Hypothalamus (tissue), 51 donors: ENCODE data around the gene PDGFC.
A peak's percentile ranks its signal among the peaks of the same experiment; 100 is the strongest.
"Not testable (repeated sequence)": the region's sequence is repeated elsewhere in the genome, so short reads cannot be mapped to it uniquely, and the experiment has no call there.

Experiments
- DNase-seq, 51 donors: peaks; one replicate each; lab custom pipeline; 2025; lab: John Stamatoyannopoulos, UW

Gene PDGFC

DNA sequence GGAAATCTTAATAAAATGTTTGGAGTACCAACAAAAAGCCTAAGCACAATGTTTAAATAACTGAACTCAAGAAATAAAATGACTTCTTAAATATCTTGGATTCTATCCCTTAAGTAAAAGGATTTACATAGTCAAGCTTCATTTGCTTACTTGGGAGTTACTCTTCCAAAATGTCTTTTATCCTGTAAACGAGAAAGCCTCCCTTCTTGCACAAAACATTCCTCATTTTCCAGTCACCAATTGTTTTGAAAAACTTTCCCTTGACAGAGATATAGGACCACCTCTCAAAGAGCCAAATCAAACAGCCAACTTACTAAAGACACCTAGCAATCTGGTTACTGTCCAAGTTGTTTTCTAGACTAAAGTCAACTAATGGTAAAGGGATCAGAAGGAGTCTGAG, 18.6 kb downstream of the PDGFC start:
- no peak for DNase-seq

DNA sequence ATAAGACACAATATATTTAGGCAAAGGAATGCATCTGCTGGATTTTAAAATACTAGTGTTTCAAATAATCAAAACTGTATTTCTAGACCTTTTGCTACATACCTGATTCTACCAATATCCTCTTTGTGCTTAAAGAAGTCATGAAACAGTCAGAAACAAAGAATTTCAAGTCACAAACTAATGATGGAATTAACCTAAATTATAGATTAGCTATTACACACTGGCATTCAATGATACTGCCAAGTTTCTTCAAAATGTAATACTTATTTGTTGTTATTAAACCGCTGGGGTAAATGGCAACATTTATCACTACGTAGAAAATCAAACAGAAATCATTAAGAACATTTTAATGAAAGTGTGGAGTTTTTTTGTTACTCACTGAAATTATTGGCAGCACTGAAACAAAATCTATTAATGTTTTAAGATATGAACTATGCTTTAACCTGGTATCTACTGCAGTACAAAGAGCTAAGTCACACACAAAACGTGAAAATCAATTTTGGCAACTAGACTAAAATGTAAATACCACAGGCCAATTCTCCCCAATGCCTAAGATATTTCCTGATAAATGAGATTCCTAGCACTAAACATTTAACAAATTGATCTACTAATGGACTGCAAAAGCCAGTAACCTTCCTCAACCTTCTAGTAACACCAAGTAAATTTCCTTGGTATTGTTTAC, 19.4 kb downstream of the PDGFC start:
- DNase-seq: no peak

DNA sequence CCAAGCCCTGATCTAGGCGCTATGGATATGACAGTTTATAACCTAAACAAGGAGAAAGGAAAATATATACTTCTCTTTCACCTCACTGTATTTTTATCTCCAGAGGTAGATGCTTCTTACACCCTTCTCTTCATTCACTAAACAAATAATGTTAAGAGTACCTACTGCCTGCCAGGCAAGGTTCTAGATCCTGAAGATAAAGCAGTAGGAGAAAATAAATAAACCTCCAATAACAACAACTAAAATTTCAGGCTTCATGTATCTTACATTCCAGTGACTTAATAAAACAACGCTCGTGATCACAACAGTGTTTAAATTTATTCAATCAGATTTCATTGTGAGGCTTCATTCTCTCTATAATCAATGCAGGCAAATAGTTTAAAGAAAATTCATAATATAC, 20.7 kb downstream of the PDGFC start:
- no peak for DNase-seq

DNA sequence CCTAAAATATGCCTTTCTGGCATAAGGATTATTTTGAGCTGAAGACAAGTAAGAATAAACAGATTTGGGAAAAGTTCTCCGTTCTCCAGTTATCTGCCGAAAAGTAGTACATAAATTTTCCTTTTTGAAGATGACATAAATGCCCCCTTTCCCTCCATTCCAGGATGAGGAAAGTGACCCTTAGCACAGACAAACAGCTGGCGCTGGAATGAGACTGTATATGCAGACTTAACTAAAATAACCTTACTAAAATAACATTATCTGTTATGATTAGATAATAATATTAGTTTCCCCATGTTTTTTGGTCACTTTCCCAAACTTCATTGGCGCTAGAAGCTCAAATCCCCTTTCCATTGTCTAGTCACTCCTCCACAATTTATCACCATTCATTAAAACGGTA, 21.5 kb downstream of the PDGFC start:
- no peak for DNase-seq

DNA sequence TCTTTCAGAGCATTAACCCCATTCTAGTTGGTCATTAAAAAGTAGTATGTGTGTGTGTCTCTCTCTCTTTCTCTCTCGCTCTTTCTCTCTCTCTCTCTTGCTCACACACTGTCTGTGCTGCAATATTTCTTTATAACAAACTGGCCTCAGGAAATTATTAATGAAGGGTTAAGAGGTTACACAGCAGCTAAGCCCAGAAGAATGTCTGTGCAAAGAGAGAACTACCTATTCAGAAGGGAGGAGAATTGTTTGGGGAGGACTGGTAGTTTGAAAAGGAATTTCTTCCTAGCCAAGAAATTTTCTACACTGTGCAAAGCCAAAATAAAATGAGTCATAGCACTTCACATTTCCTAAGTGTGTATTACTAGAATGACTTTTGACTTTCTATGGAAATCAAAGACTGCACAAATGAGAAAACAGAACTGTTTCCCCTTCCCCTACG, 22.2 kb downstream of the PDGFC start:
- no peak for DNase-seq

DNA sequence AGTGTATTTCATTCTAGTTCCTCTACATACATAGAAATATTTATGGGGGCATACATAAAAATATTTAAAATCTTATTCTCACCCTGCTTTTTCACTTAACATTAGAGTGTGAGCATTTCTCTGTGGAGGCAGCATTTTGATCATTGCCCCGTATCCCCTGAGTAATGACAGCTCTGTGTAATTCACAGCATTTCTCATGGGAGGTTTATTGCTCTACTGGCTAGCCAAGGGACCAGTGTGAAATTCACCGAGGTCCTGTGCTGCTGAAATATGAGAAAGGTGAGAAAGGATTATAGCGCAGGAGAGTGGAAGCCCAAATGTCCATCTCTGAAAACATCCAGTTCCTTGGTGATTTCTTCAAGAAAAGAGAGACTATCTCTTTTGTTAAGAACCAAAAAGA, 22.9 kb downstream of the PDGFC start:
- no peak for DNase-seq

DNA sequence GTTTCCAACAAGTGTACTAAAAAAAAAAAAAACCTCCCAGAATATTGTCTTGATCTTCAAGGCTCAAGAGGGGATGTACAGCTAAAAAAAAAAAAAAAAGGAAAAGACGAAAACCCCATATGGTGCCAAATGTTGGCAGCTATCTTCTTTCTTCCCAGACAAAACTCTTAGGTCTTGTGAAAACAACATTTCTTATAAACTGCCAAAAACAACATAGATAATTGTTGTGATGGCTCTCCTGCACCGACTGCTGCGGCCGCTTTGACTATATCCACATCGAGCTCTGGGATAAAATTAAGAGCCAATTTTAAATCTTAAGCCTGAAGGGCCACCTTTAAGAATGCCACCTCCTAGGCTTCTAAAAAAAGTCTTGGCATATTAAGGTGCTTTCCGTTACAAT, 23.5 kb downstream of the PDGFC start:
- no peak for DNase-seq

DNA sequence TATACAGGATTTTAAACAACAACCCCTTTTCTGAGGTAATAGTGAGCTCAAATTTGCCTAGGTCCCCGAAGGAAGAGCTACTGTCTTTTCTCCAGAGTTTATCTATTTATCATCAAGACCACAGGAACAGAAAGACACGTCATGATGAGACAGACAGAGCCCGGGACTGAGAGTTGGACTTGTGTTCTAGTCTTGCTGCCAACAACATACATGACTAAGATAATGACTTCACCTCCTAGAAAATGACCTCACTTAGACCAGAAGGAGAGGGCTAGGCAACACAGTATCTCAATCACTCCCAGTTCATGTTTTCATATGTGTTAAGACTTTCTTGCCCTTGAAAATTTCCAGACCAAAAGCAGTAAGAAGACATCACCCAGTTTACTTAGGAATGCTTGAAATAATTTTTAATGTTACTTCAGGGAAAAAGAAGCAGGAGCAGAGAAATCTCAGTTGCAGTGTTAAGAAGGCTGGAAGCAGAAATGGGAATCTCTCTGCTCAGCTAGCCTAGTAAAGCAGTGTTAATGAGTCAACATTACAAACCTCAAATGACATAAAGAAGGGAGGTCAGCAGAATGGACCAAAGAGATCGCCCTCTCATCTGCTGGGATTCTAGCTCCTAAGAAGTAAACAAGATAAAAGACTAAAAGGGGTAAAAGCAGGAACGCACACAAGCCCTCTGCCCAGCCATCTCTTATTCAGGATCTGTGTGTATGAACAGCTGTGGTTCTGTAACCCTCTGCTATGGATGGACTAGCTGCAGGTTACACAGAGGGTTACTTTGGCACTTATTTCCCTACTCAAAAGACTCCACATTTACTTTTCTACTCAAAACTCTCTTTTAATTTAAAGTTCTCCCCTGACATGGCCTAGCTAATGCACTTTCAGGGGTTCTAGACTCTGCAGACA, 24.8 kb downstream of the PDGFC start:
- DNase-seq: peak in 1 of 51 donors; percentile 5

DNA sequence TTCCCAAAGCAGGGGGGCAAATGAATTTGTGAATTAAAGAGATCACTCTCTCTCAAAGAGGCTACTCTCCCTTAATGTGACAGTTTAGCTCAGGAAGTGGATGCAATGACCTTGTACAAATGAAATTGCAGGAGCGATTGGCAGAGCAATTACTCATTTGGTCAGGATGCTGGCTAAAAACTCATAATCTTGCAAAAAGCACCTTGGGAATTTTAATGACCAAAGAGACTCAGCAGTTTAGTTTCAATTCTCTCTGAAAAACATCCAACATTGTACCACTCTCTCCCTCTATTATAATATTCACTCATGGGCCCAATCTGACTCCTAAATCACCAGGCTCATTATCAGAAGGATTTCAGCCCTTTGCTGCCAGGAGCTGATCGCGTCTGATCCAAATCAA, 26.1 kb downstream of the PDGFC start:
- peak in 1 of 51 donors; percentile 16 for DNase-seq

DNA sequence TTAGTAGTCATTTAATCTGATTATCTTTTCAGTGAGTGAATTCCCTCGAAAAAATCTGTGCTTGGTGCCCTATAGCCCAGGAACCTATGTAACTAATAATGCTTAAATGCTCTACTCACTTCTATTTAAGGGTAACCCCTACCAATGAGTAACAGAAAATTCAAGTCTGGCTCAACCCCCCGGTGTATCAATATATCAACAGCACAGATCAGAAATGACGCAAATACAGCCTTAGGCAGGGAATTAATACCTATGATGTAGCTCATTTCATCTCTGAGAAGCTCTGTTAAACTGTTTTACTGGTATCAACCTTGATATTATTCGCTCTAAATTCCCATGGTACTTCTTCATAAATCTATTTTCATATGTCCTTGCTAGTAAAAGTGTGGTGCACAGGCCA, 28.6 kb downstream of the PDGFC start:
- no peak for DNase-seq

DNA sequence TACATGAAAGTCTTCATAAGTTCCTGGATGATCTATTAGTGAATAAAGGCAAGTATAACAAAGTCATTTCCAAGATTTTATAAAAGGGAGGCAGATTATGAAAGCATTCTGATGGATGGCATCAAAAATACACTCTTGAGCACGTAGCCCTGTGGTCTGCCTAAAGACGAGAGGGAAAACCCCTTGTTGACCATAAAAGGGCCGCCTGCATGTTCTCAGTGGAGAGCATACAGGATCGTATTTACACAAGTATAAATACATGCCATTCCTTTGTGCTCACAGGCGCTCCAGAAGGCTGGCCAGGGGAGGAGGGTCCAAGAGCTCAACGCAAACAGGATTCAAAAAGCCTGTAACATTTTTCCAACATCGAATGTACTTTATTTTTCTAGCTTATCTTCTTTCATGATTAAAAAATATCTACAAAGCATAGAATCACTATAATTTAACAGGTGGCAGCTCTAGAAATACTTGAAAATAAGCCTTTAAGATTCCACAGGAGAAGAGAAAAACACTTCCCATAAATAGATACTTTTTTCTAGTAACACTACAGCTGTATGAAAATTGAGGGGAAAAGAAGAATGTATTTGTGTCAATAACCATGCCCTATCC, 29.6 kb downstream of the PDGFC start:
- peak in 1 of 51 donors; percentile 9 for DNase-seq

DNA sequence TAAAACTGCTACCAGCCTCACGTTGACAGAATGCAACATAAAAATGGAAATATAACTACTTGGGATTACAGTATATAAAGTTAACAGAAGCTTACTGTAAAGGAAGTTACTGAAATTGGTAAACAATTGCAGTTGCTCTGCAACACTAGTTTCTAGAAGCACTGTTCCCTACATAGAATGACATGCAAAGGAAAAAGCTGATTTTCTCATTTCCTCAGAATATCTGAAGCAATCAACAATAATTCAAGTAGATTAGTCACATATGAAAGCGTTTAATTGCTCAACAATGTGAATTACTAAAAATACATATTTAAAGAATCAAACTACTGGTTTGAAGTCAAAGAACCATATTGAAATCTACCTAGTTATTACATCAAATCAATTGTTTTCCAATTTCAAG, 31.8 kb downstream of the PDGFC start:
- DNase-seq: no peak

DNA sequence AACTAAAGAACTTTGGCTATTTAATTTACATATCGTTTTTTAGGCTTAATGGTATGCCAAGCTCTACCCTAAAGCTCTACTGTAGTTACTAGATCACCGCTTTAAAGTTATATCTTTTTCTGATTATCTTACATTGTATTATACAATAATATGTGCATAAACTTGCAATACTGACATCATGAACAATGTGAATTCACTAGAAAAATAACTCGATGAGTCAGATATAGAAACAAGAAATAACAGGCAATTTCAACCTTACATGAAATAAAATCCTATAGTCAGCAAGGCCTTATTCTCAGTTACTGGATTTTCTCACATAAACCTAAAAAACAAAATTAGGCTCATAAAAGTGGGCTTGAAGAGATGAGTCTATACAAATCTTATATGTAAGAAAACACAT, 32.5 kb downstream of the PDGFC start:
- DNase-seq: no peak

DNA sequence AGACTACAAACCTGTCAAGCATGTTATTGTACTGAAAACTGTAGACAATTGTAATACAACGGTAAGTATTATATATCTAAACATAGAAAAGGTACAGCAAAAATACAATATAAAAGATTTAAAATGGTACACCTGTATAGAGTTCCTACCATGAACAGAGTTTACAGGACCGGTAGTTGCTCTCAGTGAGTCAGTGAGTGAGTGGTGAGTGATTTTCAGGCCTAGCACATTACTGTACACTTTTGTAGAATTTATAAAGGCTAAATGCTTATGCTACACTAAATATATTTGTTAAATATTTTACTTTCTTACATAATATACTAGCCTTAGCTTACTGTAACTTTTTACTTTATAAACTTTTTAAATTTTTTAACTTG, 37.4 kb downstream of the PDGFC start:
- DNase-seq: no peak

DNA sequence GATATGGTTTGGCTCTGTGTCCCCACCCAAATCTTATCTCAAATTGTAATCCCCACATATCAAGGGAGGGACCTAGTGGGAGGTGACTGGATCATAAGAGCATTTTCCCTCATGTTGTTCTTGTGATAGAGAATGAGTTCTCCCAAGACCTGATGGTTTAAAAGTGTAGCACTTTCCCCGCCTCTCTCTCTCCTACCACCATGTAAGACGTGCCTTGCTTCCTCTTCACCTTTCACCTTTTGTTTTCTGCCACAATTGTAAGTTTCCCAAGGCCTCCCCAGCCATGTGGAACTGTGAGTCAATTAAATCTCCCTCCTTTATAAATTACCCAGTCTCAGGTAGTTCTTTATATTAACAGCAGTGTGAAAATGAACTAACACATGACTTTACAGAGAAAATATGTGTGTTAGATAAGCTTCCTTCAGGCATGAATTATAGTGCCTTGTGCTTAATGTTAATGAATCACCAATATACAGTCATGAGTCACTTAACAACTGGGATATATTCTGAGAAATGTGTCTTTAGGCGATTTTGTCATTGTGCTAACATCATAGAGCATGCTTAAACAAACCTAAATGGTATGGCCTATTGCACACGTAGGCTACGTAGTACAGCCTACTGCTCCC, 37.9 kb downstream of the PDGFC start:
- DNase-seq: no peak

DNA sequence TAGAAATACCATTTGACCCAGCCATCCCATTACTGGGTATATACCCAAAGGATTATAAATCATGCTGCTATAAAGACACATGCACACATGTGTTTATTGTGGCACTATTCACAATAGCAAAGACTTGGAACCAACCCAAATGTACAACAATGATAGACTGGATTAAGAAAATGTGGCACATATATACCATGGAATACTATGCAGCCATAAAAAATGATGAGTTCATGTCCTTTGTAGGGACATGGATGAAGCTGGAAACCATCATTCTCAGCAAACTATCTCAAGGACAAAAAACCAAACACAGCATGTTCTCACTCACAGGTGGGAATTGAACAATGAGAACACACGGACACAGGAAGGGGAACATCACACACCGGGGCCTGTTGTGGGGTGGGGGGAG, 39.2 kb downstream of the PDGFC start:
- not testable (repeated sequence) for DNase-seq

DNA sequence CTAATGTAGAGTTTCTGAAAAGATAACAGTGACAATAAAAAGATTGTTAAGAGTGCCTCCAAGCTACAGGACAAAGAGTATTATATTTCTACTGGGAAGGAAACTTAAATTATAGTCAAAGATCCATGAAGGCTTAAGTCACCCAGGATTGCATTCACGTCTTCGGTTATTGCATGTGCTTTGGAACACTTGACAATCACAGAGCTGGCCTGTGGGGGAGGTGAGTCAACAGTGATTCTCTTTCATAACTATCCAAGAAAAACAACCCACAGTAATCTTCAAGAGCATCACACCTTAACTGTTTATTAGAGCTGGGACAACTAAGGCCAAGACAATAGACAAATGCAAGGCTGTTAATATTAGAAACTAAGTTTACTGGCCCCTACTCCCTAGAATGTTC, 40.3 kb downstream of the PDGFC start:
- DNase-seq: no peak

DNA sequence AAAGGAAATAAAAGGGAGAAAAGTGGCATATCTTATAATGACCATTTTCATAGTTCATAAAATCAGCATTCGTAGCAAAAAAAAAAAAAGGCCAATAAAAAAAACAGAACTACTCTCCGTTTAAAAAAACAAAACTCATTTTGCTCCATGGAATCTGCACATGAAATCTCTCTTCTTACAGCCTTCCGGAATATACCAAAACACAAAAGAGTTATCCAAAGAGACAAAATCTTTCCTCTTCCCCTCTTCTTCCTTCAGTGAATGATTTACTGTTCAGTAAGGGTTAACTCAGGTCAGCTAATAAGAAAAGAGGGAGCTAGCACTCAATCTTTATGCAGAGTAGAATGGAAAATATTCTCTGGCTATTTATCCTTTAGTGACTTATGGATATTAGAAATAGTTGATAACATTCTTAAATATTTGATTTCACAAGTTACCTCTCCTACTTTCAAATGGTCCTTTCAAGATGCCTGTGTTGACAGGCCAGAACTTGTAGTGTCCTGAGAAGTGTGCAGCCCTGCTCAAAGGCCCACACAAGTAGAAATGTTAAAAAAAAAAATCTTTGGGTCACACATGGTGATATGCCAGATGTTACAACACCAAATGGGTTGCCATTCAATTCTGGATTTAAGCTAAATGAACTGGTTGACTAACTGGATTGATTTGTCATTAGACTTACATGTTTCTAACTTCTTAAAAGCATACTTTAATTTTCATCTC, 42.1 kb downstream of the PDGFC start:
- DNase-seq: no peak

DNA sequence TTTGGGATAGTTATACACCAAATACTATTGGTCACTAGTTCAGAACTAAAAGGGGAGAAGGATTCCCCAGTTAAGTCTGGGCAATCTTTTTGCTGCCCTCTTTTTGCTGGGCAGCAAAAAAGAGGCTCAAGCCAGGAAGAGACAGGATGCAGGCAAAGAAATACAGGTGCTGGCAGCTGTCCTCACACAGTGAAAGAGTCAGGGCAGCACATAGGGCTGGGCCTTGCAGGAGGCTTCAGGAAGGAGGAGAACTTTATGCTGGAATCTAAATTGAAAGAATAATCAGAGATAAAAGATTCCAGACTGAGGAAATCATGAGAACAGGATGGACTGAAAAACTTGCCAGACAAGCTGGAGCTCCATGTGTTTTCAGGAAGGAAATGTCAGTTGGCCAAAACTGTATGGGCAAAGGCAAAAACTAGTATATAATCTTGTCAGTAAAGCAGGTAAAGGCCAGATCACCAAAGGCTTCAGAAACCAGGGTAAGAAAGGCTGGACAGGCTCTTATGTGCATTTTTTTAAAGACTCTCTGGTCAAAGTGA, 46.8 kb downstream of the PDGFC start:
- DNase-seq: no peak

DNA sequence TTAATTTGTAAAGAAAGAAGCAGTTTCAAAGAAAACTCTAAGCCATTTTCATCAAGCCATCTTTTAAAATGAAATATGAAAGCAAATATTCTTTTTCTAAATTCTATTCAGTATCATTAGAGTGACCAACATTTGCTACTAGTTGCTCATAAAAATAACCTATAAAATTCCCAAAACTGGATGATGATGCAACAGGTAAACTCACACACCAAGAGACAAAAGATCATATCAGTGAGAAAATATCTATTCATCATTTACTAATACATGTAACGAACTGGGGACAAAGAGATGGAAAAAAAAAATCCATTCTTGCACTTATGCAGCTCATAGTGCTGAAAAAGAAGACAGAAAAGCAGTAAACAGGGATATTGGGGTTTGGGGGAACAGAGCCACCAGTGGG, 48.1 kb downstream of the PDGFC start:
- no peak for DNase-seq
